Psoas muscle (tissue), 8 donors: ENCODE data around the gene ST3GAL4. TPM values are rescaled to one million over a fixed set of nuclear protein-coding genes. Genes with fewer than 3 reads are reported as not detected.
"Not testable (repeated sequence)": the region's sequence is repeated elsewhere in the genome, so short reads cannot be mapped to it uniquely, and the experiment has no call there.

Experiments
- ATAC-seq, 4 donors: fragments of 200-7000 bp; cut with Tn5 transposase; one replicate each; pipeline ENCODE4 v1.9.1; 2020; ENCODE audit warnings: moderate library complexity in 3 of 4, mild to moderate bottlenecking in 2 of 4
- DNase-seq, 2 donors: peaks; one replicate each; pipeline ENCODE4 v3.0.0-alpha.2; 2020
- H3K27ac ChIP-seq: fragments of 200-600 bp; one replicate; pipeline ENCODE4 v1.8.0; 2022
- H3K27me3 ChIP-seq, 3 donors: fragments of 200-600 bp in 1 of 3; one replicate each; pipeline versions ENCODE4 v1.6.1 to v1.8.0; 2013 to 2022; ENCODE audit warnings: low read length in 2 of 3, mild to moderate bottlenecking in 2 of 3, moderate library complexity in 1 of 3; ENCODE audit not compliant: insufficient read depth in 3 of 3
- H3K36me3 ChIP-seq, 2 donors: fragments of 200-600 bp in 1 of 2; one replicate each; pipeline versions ENCODE4 v1.6.1 to v1.8.0; 2013 to 2022; ENCODE audit warnings: low read depth in 1 of 2, mild to moderate bottlenecking in 1 of 2, moderate library complexity in 1 of 2; ENCODE audit not compliant: insufficient read depth in 1 of 2
- H3K4me1 ChIP-seq: fragments of 200-600 bp; one replicate; pipeline ENCODE4 v1.8.0; 2022
- H3K4me3 ChIP-seq: fragments of 200-600 bp; one replicate; pipeline ENCODE4 v1.8.0; 2022; ENCODE audit warnings: mild to moderate bottlenecking
- H3K9me3 ChIP-seq: fragments of 200-600 bp; one replicate; pipeline ENCODE4 v1.8.0; 2022
- WGBS, 3 donors: extraction: QIAGEN DNeasy Blood & Tissue Kit; methylation state at CpG; one replicate each; pipeline versions ENCODE4 v1.1.6 to v1.1.7; 2013; 5-methylcytosine and 5-hydroxymethylcytosine counted together
- intact Hi-C, 2 donors: fragments of 100-400 bp; cut with DNase I; formaldehyde crosslinking; loops; one replicate each; pipeline versions ENCODE4 v1.11.0 to v1.14.2; 2022
- polyA plus RNA-seq, 3 donors: library from polyadenylated mRNA; stranded (reverse); fragments of 200-250 nt; gene quantifications; one replicate each; pipeline ENCODE4 v1.2.3, GENCODE V29; 2013
- total RNA-seq, 4 donors: library from RNA; stranded (reverse); fragmentation: NEBNext Ultra II Directional in 2 of 4; extraction: Animal tissue kit (Norgen Biotek cat#: 25700) in 2 of 4; gene quantifications; one replicate each; pipeline versions ENCODE4 v1.2.1 to v1.2.4, GENCODE V29; 2021 to 2023
- TF ChIP-seq, protein P1 (sequence below): fragments of 200-600 bp; IDR thresholded peaks from one replicate; pipeline ENCODE4 v1.8.0; 2022; ENCODE audit warnings: antibody characterized with exemption
- donor health status: healthy with polysubstance abuse.
- donor health status: DM: no; HTN: no; CAD: no; lungs with moderate emphysema.
- donor health status: Bipolar disorder and iron deficiency.
- donor health status: healthy.
- donor health status: DM: yes; HTN: yes; CAD: no.
- donor health status: DM: no; HTN: no; CAD: no.
- donor health status: DM: no; HTN: no; CAD: no.
- donor health status: DM: yes; HTN: yes; CAD: no.

The ST3GAL4 gene
- total and polyA plus RNA-seq, 7 donors = 3.5 to 9.3 (median 4.7) TPM

DNA sequence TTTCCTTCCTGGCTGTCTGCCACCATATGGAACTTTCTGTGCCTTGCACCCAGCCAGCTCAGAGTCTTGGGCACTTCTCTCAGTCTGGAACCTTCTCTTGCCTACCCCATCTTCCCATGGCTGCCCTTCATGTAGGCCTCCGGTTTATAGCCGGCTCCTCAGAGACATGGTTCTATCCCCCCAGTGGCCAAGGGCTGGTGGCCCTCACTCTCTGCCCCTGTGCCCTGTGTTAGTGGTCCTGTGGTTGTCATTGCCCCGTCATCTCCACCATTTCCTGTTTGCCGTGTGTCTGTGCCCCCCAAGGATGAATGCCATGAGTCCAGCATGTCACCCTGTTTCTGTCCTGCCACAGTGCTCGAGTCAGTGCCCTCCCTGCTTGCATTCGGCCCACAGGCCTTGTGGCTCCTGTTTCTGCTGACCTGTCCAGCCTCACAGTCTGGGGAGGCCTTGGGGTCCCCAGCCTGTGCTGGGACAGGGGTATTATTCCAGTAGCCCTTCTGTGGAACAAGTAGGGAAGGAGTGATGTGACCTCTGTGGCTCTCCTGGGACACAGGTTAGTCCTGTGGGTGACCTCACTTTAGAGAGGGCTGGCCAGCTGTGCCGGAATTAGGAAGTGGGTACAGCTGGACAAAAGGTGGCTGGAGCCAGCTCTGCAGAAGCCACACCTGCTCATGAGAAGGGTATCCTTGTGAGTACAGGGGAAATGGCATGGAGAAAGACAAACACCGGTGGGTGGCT lies 30.7 kb downstream of the ST3GAL4 start:
- no peak overlapping the region for H3K4me3 ChIP-seq
- TF ChIP-seq, protein P1, sequence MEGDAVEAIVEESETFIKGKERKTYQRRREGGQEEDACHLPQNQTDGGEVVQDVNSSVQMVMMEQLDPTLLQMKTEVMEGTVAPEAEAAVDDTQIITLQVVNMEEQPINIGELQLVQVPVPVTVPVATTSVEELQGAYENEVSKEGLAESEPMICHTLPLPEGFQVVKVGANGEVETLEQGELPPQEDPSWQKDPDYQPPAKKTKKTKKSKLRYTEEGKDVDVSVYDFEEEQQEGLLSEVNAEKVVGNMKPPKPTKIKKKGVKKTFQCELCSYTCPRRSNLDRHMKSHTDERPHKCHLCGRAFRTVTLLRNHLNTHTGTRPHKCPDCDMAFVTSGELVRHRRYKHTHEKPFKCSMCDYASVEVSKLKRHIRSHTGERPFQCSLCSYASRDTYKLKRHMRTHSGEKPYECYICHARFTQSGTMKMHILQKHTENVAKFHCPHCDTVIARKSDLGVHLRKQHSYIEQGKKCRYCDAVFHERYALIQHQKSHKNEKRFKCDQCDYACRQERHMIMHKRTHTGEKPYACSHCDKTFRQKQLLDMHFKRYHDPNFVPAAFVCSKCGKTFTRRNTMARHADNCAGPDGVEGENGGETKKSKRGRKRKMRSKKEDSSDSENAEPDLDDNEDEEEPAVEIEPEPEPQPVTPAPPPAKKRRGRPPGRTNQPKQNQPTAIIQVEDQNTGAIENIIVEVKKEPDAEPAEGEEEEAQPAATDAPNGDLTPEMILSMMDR = no peak
- no peak overlapping the region for H3K27ac ChIP-seq
- intact Hi-C loops = no loop called here
- no peaks in the 10 kb centered on the region for H3K9me3 ChIP-seq
- H3K36me3 ChIP-seq = no peaks in the 10 kb centered on the region
- ATAC-seq (peak in 2 of 4 donors; percentile 6 to 23), DNase-seq (peak in 1 of 2 donors; percentile 19)
- H3K27me3 ChIP-seq = no peaks in the 10 kb centered on the region
- WGBS, 3 donors = 75 to 78% (median 78%) methylated on average over 7 to 8 of the region's 8 CpGs
- no peaks in the 10 kb centered on the region for H3K4me1 ChIP-seq

DNA sequence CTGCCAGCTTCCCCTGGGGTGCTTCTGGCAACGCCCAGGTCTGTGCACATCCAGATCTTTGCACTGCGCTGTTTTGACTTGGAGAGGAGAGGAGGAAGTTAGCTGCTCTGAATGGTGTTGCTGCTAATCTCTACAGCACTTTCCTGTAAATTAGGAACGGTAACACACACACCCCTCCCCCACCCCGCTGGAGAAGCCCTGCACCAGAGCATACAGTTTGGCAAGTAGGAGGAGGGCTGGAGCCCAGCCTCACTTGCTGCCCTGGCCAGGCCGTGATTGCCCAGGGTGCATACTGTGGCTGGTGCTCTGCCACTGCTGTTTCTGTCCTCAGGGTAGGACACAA lies 31.2 kb downstream of the ST3GAL4 start:
- H3K4me1 ChIP-seq, H3K4me3 ChIP-seq, intact Hi-C loops, H3K27me3 ChIP-seq, H3K9me3 ChIP-seq, H3K36me3 ChIP-seq, DNase-seq, H3K27ac ChIP-seq: not testable (repeated sequence)
- peak; percentile 44 to 74 (median 50) for ATAC-seq
- 39 to 43% (median 40%) methylated on average over 4 to 5 of the region's 5 CpGs for WGBS, 3 donors

DNA sequence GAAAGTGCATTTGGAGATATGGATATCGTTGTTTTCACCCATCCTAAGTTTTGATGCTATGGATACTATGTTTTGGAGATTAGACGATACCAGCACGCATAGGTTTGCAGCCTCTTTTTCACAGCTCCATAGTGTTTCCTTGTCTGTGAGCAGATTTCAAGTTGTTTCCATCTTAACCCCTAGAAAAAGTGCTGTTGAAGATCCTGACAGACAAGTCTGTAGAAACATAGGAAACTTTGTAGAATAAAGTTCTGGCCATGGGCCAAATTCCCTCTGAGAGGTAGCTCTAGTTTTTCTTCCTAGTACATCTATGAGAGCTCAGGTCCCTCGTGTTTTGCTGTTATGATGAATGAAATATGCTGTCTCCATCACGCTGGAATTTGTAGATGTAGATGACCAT lies 32.4 kb downstream of the ST3GAL4 start:
- Histone ChIP-seq H3K4me3 (no peak overlapping the region), H3K9me3 (no peaks in the 10 kb centered on the region), H3K27me3 (no peaks in the 10 kb centered on the region), H3K27ac (no peak overlapping the region), H3K36me3 (no peaks in the 10 kb centered on the region), H3K4me1 (no peaks in the 10 kb centered on the region)
- TF ChIP-seq, protein P1 = no peak
- intact Hi-C loops = no loop called here
- DNase-seq (no peak), ATAC-seq (no peak)
- WGBS, 3 donors = 88 to 93% (median 93%) methylated on average over 5 of the region's 5 CpGs

DNA sequence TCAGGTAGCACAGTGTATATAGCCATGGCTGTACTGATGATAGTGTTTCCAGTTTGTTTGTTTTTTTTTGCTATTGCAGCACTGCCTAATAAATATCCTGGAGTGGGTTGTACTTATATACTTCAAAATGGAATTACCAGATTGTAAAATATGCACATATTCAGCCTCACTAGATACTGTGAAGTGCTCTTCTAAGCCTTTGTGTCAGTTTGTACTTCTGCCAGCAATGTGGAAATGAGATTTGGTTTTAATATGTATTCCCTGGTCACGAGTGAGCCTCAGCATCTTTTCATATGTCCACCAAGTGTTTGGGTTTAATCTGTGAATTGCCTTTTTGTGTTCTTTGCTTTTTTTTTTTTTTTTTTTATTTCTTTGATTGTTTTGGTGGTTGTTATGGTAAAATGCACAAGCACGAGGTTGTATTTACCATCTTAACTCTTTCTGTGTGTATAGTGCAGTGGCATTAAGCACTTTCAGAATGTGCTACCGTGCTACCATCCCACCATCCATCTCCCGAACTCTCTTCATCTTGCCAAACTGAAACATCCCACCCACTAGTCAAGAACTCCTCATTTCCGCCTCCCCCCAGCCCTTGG lies 34.9 kb downstream of the ST3GAL4 start:
- DNase-seq = no peak
- TF ChIP-seq, protein P1 = no peak
- H3K4me1 ChIP-seq = no peaks in the 10 kb centered on the region
- H3K4me3 ChIP-seq = no peak overlapping the region
- H3K27ac ChIP-seq = no peak overlapping the region
- ATAC-seq = no peak
- intact Hi-C loops = no loop called here
- no peaks in the 10 kb centered on the region for H3K36me3 ChIP-seq
- no peaks in the 10 kb centered on the region for H3K9me3 ChIP-seq
- 76 to 83% (median 80%) methylated on average over 5 of the region's 5 CpGs for WGBS, 3 donors
- no peaks in the 10 kb centered on the region for H3K27me3 ChIP-seq

DNA sequence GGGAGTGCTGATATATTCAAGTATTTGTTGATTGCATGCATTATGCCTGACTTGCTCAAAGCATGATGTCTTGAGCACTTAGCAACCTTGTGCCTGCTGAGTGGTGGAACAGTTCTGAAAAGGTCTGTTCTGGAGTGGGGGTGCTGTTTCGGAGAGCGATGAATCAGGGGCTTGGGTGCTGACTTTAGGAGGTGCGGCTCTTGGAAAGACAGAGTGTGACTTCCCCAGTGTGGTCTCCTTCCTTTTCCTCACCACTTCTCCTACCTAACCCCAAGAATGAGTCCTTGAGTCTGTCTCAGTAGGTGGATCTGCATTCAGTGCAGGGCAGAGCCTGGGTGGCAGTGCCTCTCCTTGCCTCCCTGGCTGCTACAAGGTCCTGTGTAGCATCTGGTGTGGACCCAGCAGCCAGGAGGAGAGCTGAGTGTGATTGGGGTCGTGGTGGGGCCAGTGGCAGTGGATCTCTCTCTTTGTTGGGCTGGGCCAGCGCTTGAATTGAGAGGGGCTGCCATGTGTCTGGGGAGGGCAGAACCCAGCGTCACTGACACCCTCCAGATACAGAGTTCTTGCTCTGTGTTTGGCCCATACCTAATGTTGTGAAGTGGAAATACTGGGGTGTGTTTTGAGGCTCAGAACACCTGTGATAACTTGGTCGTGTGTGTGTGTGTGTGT lies 35.9 kb downstream of the ST3GAL4 start:
- Histone ChIP-seq H3K4me3 (no peak overlapping the region), H3K27ac (no peak overlapping the region), H3K4me1 (no peaks in the 10 kb centered on the region), H3K9me3 (no peaks in the 10 kb centered on the region), H3K27me3 (no peaks in the 10 kb centered on the region), H3K36me3 (no peaks in the 10 kb centered on the region)
- intact Hi-C loops = no loop called here
- ATAC-seq (no peak), DNase-seq (no peak)
- 76 to 92% (median 77%) methylated on average over 7 of the region's 7 CpGs for WGBS, 3 donors
- TF ChIP-seq, protein P1 = no peak
